Measurements from ENCODE around the gene ZDHHC11B. TPM values are rescaled to one million over a fixed set of nuclear protein-coding genes. Genes with fewer than 3 reads are reported as not detected.
"Not testable (repeated sequence)": the region's sequence is repeated elsewhere in the genome, so short reads cannot be mapped to it uniquely, and the experiment has no call there.

Gene ZDHHC11B
- total RNA-seq, 1 donor = not detected

DNA sequence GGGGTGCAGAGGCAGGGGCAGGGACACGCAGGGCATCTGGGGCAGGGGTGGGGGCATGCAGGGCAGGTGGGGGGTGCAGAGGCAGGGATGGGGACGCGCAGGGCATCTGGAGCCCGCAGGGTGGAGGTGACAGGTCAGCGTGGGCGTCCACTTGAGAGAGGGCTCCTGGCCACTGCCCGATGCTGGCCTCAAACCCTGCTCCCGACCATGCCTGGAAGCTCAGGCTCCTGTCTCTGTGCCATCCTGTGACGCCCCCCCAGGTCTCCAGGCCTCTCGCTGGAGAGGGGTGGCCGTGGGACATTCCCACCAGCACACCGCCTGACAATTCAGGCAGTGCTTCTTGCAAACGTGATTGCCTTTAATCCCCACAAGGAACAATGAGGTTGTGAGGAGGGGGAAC is 33.0 kb downstream of the ZDHHC11B start:
- no peak for TF ChIP-seq CTCF (IDR thresholded peaks at IDR 0.05; ENCODE audit: insufficient read depth, low read depth, low read length)
- no peak for DNase-seq (ENCODE audit: low read depth)
- no peak overlapping the region for H3K4me3 ChIP-seq (ENCODE audit: low read depth, low read length)

DNA sequence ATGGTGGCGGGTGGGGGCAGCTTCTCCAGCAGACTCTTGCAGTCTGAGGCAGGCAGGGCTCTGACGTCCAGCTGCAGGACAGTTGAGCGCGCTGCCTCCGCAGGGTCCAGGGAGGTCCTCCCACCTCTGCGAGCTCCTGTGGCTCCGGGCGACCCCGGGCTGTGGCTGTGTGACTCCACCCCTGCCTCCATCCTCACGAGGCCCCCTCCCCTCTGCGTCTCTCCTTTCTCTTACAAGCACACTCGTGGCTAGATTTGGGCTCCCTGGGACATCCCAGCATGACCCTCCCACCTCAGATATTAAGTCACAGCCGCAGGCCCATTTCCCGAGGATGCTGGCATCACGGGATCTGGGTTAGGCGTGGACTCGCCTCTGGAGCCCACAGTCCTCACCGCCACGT is 34.3 kb downstream of the ZDHHC11B start:
- not testable (repeated sequence) for H3K4me3 ChIP-seq (ENCODE audit: low read depth, low read length)

GRCh38 chr5:749101-749670 is 35.3 kb downstream of the ZDHHC11B start:
- no peak for DNase-seq (ENCODE audit: low read depth)
- no peak overlapping the region for H3K4me3 ChIP-seq (ENCODE audit: low read depth, low read length)
- TF ChIP-seq CTCF (IDR thresholded peaks at IDR 0.05; ENCODE audit: insufficient read depth, low read depth, low read length) = no peak

More for the DNA sequence above, 34.3 kb downstream of the ZDHHC11B start:
- DNase-seq (ENCODE audit: low read depth) = not testable (repeated sequence)

- DNase-seq (ENCODE audit: low read depth); H3K4me3 ChIP-seq (ENCODE audit: low read depth, low read length): not testable (repeated sequence)
Measured at GRCh38 chr5:748011-748980, 36.2 kb downstream of the ZDHHC11B start.

DNA sequence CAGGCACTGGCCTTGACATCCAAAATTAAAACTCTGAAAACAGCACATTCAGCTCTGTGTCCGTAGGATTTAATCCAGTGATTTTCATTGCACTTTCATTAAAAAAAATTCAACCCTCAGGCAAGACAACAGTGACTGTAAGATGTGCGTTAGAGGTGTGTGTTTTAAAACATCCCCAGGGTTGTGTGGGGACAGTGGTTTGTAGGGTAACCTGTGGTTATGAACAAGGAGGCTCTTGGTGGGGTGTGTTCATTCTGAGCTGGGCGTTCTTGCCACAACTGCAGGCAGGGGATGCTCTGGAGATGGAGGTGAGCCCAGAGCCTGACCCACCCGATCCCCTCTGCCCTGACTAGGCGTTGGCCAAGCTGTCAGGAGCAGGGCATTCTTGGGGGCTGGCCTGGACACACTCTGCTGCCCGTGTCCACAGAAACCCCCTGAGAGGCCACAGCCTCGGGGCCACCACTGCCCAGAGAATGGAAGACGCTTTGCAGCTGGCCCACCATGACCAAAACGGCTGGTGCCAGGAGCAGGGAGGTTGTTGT is 37.2 kb downstream of the ZDHHC11B start:
- DNase-seq (ENCODE audit: low read depth); H3K4me3 ChIP-seq (ENCODE audit: low read depth, low read length): not testable (repeated sequence)

- TF ChIP-seq CTCF (IDR thresholded peaks at IDR 0.05; ENCODE audit: insufficient read depth, low read depth, low read length) = no peak
- no peak for DNase-seq (ENCODE audit: low read depth)
- no peak overlapping the region for H3K4me3 ChIP-seq (ENCODE audit: low read depth, low read length)
Measured at GRCh38 chr5:746258-746761, 38.2 kb downstream of the ZDHHC11B start.

DNA sequence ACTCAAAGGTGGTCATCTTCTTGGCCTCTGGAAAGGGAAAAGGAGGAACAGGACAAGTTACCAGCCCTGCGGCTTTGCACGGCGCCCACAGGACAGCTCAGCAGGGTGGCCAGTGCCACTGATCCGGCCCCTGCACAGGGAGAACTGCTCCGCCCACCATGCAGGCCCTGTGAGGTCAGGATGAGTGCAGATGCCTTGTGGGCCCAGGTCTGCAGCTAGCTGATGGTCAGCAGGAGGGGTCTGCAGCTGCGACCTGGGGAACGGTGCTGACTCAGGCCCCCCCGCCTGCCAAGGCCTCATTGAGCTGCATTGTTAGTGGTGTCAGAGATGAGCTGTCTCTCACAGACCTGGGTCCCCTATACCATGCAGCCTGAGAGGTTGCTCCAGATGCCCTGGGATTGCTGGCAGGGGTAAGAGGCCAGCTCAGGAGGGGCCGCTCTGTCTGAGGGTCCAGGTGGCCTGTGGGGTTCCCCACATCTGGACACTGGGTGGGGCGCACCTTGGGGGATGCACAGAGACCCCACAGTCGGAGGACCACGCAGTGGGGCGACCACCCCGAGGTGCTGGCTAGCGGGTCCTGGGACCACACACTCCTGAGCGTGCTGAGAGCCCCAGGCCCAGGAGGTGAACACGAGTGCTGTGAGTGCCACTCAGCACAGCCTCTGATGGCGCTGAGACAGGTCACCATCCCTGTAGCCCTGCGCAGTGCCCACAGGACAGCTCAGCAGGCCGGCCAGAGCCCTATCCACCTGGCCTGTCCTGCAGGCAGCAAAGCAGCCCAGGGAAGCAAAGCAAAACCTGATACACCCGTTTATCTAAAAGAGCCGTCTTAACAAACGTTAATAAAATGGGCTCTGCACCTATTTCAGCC is 39.0 kb downstream of the ZDHHC11B start:
- not testable (repeated sequence) for DNase-seq (ENCODE audit: low read depth); H3K4me3 ChIP-seq (ENCODE audit: low read depth, low read length)

DNA sequence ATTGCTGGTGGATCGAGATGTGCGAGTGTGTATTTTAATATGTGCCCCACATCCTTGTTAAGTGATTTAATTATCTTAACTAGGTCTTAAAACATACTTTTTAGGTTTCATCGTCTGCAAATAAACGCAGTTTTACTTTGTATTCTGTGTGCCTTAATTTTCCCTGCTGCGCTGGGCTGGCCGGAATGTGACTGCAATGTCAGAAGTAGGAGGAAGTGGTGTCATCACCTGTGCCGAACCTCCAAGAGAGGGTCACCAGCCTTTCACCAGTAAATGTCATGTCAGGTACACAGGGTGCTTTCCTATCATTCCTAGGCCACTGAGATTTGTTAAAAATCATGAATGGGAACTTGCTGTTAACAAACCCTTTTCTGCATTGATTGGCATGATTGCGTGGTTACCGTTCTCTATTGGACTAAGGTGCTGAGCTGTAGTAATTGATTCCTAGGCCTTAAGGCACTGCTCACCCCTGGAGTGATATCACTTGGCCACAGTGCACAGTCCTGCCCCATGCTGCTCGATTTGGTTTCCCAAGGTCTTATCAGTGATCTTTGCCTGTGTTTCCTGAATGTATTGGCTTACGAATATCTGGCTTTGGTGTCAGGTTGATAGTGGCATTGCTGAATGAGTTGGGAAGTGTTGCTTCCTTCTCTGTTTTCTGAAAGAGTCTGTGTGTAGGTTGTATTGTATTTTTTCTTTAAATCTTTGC is 40.7 kb downstream of the ZDHHC11B start:
- DNase-seq (ENCODE audit: low read depth); H3K4me3 ChIP-seq (ENCODE audit: low read depth, low read length): not testable (repeated sequence)

DNA sequence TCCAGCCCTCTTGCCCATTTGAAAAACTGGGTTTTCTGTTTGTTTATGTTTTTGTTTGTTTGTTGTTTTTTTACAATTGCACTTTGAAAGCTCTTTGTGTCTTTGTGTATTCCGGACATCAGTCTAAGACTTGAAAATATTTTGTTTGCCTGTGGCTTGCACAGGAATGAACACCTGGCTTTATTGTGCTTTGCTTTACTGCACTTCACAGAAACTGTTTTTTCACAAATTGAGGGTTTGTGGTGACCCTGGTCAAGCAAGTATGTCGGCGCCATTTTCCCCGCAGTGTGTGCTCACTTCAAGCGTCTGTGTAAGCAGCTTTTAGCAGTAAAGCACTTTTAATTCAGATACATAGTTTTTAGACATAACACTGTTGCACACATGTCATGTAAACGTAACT is 42.3 kb downstream of the ZDHHC11B start:
- H3K4me3 ChIP-seq (ENCODE audit: low read depth, low read length); DNase-seq (ENCODE audit: low read depth): not testable (repeated sequence)

- H3K4me3 ChIP-seq (ENCODE audit: low read depth, low read length); DNase-seq (ENCODE audit: low read depth): not testable (repeated sequence)
Measured at GRCh38 chr5:734145-734544, 50.4 kb downstream of the ZDHHC11B start.

DNA sequence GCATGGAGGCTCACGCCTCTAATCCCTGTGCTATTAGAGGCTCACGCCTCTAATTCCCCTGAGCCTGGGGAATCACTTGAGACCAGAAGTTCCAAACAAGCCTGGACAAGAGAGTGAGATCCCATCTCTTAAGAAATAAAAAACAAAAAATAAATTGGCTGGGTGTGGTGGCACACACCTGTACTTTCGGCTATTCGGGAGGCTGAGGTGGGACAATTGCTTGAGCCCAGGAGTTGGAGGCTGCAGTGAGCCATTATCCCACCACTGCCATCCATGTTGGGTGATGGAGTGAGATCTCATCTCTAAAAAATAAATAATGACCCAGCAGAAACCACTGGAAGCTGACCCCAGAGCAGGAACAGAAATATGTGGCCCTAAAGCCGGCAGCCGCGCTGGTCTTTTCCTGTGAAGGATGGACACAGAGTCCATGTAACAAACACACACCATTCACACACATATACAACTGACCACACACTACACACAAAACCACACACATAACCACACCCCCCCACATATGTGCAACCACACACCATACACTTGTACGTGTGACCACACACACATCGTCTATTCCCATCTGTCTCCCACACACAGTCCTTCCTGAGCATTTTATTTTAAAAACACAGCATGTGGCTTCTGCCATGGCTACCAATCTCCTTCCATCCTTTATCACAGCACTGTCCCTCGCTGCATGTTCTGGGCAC is 51.6 kb downstream of the ZDHHC11B start:
- DNase-seq (ENCODE audit: low read depth); H3K4me3 ChIP-seq (ENCODE audit: low read depth, low read length): not testable (repeated sequence)

GRCh38 chr5:729225-729624 is 55.3 kb downstream of the ZDHHC11B start:
- DNase-seq (ENCODE audit: low read depth); H3K4me3 ChIP-seq (ENCODE audit: low read depth, low read length): not testable (repeated sequence)

DNA sequence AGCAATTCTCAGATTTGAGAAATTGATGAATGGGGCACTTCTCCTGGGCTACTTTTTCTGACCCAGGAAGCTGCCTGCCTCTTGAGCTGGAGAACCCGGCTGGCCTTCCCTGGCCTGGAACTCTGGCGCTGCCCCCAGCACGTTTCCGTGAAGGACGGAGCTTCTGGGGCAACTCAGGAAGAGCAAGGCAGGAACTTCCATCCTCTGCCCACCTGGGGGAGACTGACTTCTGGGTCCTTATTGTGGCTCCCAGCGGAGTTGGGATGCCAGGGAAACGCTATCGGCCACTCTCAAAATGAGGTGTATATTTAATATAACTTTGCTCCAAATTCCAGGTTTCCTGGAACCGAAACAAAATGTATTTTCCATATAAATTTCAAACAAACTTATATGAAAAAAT is 57.4 kb downstream of the ZDHHC11B start:
- not testable (repeated sequence) for H3K4me3 ChIP-seq (ENCODE audit: low read depth, low read length); DNase-seq (ENCODE audit: low read depth)

Measured in fibroblast of villous mesenchyme (primary cell).